Activated naive CD4-positive, alpha-beta T cell treated with Interleukin-2 at 50 U/mL for 16 hours (primary cell): Measurements from ENCODE around the gene ACOT4.
"Not testable (repeated sequence)": the region's sequence is repeated elsewhere in the genome, so short reads cannot be mapped to it uniquely, and the experiment has no call there.

ENCODE experiments used
- DNase-seq: peaks from one replicate; pipeline ENCODE4 v3.0.0-alpha.2; 2020

ACOT4 gene

GRCh38 chr14:73582102-73582979 is 9.3 kb upstream of the ACOT4 start:
- not testable (repeated sequence) for DNase-seq

- no peak for DNase-seq
Measured at GRCh38 chr14:73588695-73589094, 3.0 kb upstream of the ACOT4 start.

- no peak for DNase-seq
Measured at GRCh38 chr14:73589116-73589515, 2.6 kb upstream of the ACOT4 start.

- not testable (repeated sequence) for DNase-seq
Measured at GRCh38 chr14:73590673-73591004, 1.0 kb upstream of the ACOT4 start.

DNA sequence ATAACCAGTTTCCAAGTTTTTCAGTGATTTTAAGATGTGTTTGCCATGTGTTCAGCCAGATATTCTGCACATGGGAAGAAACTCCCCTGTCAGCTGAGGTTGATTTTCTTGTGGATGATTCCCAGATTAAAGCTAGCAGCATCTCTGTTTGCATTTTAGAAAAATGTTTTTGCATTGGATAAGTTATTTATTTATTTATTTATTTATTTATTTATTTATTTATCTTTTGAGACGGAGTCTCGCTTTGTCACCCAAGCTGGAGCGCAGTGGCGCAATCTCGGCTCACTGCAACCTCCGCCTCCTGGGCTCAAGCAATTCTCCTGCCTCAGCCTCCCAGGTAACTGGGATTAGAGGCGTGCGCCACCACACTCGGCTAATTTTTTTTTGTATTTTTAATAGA is 2.8 kb downstream of the ACOT4 start:
- no peak for DNase-seq

- DNase-seq, result no peak
Measured at GRCh38 chr14:73599499-73599898, 7.8 kb downstream of the ACOT4 start.

DNA sequence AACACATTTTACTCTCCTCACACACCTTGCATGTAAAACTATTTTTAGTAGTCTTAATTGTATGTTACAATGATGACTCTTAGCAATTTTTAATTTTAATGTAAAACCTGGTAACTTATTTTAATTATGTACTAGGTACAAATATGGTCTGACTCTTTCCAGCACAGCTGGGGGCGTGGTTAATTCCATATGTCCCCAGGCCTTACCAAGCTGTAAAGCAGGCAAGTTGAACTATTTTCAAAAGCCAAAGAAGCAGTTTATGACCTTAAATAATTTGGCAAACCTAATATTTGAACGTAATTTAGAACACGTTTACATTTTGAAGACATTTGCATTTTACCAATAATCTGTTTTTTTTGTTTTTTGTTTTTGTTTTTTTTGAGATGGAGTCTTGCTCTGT is 11.3 kb downstream of the ACOT4 start:
- no peak for DNase-seq

DNA sequence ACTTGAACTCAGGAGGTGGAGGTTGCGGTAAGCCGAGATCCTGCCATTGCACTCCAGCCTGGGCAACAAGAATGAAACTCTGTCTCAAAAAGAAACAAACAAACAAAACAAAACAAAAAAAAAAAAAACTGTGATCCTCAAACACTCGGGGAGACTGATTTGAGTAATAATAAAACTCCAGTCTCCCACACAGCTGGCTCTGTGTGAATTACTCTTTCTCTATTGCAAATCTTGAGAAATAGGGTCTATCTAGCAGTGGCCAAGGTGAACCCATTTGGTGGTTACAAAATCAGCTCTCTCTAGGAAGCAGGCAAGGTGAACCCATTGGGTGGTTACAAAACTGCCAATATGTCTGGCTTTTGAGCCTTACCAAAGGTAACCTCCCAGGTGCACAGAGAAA is 14.6 kb downstream of the ACOT4 start:
- no peak for DNase-seq

- DNase-seq, result no peak
Measured at GRCh38 chr14:73607241-73607640, 15.6 kb downstream of the ACOT4 start.

- no peak for DNase-seq
Measured at GRCh38 chr14:73610687-73611086, 19.0 kb downstream of the ACOT4 start.

GRCh38 chr14:73612339-73613045 is 20.8 kb downstream of the ACOT4 start, which contains the start of gene ACOT6:
Gene ACOT6, plus strand, starts transcription at chr14:73612517. Its CDS starts 55 bp downstream, at chr14:73612572.
- DNase-seq, result peak; percentile 68

GRCh38 chr14:73613046-73613383 is 21.3 kb downstream of the ACOT4 start:
- DNase-seq, result no peak

DNA sequence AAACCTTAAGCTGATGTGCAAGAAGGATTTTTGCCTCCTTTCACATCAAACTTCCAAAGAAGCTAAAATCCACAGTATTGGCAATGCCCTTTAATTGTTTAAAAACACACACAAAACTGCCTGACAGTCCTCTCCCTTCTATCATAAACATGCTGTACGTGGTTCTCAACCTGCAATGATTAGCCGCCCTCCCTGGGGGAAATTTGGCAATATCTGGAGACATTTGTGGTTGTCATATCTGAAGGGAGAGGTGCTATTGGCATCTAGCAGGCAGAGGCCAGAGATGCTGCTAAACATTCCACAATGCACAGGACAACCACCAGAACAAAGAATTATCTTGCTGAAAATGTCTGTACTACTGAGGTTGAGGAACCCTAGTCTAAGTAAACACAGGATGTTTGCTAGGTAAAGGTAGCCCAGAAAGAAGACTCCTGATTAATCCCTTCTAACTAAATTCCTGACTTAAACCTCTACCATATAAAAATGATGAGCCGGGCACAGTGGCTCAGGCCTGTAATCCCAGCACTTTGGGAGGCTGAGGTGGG is 21.8 kb downstream of the ACOT4 start:
- no peak for DNase-seq

DNA sequence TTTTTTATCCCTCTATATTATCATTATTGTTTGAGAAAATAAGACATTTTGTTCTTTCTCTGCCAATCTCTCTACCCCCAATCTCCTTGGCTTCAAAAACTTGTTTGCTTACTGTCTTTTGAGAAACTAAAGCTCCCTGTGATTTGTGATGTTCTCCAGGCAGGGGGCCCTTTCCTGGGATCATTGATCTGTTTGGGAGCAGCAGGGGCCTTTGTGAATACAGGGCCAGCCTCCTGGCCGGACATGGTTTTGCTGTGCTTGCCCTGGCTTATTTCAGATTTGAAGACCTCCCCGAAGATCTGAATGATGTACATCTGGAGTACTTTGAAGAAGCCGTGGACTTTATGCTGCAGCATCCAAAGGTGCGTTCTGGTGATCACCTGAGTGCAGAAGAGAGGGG is 25.2 kb downstream of the ACOT4 start:
- no peak for DNase-seq

DNA sequence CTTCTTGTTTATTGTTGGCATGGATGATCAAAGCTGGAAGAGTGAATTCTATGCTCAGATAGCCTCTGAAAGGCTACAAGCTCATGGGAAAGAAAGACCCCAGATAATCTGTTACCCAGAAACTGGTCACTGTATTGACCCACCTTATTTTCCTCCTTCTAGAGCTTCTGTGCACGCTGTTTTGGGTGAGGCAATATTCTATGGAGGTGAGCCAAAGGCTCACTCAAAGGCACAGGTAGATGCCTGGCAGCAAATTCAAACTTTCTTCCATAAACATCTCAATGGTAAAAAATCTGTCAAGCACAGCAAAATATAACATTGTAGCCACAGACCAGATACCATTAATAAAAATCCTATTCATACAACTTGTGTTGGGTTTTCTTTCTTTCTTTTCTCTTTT is 27.9 kb downstream of the ACOT4 start:
- DNase-seq, result no peak

DNA sequence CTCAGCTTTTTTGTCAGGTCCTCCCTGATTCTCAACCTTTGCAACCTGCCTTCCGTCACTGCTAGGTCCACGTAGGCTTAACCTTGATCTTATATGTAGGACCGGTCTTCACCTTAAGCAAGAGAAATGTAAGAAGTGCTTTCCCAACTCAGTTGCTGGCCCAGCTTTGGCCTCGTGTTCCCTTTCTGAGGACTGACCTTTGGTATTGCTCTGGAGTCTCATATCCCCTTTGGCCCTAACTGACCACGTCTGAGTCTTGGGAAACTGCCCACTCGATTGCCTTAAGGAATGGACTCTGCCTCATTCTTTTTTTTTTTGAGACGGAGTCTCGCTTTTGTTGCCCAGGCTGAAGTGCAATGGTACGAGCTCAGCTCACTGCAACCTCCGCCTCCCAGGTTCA is 28.6 kb downstream of the ACOT4 start:
- DNase-seq, result no peak

DNA sequence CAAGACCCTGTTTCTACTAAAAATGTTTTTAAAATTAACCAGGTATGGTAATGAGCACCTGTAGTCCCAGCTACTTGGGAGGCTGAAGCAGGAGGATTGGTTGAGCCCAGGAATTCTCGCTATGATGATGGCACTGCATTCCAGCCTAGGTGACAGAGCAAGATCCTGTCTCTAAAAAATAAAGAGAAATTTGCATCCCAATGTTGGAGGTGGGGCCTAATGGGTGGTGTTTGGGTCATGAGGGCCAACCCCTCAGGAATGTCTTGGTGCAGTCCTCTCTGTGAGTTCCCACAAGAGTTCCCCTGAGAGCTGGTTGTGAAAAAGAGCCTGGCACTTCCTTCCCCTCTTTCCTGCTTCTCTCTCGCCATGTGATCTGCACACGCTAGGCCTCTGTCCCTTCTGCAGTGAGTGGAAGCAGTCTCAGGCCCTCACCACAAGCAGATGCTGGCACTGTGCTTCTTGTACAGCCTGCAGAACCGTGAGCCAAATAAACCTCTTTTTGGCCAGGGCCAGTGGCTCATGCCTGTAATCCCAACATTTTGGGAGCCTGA is 31.9 kb downstream of the ACOT4 start:
- DNase-seq, result no peak

DNA sequence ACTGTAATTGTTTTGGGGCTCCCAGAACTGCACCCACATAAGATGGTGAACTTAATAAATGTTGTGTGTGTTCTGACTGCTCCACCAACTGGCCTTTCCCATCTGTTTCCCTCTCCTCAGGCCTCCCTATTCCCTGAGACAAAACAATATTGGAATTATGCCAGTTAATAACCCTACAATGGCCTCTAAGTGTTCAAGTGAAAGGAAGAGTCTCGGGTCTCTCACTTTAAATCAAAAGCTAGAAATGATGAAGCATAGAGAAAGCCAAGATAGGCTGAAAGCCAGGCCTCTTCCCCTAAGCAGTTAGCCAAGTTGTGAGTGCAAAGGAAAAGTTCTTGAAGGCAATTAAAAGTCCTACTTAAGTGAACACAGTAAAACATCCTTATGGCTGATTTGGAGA is 34.0 kb downstream of the ACOT4 start:
- no peak for DNase-seq

- no peak for DNase-seq
Measured at GRCh38 chr14:73627151-73627558, 35.5 kb downstream of the ACOT4 start.

GRCh38 chr14:73630009-73630780 is 38.5 kb downstream of the ACOT4 start:
- DNase-seq, result no peak

DNA sequence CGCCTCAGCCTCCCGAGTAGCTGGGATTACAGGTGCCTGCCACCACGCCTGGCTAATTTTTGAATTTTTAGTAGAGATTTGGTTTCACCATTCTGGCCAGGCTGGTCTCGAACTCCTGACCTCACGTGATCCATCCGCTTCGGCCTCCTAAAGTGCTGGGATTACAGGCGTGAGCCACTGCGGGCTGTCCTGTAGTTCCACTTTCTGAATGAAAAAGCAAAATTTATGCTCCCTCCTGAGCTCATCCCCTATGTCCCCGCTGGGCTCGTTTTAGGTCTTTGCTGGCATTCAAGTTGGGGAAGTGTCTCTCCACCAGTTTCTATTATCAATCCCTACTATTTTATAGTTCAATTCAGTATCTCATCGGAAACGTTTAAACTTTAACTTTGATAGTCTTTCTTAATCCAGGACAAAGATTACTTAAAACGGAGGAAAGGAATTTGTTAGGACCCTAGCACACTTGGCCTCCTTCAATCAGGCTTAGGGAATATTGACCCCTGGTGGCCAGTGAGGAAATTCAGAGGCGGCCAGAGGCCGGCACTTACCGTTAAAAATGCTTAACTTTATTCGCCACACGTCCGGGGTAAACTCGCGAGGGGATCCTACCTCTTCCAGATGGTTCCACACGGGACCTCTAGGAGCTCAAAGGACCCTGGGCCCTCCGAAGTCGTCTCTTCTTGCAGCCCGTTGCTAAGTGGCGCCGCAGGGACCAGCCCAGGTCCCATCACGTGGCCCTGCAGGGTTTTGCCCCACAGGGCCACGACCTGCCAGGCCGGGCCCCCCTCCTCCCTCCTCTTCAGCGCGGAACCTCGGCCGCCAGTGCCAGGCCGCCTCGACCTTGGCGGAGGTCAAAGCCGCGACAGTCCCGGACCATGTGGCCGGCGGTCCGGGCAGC is 41.7 kb downstream of the ACOT4 start:
- peak; percentile 63 for DNase-seq
